ENCODE measurements around the gene DISC1.
A peak's percentile ranks its signal among the peaks of the same experiment; 100 is the strongest.

DISC1 gene

DNA sequence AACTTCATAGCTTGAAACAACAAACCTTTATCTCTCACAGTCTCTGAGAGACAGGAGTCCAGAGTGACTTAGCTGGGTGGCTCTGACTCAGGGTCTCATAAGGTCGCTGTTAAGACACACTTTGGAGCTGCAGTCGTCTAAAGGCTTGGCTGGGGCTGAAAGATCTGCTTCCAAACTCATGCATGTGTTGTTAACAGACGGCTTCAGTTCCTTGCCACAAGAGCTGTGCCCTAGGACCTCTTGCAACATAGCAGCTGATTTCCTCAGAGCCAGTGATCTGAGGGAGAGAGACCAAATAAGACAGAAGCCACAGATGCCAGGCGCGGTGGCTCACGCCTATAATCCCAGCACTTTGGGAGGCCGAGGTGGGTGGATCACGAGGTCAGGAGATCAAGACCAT is 176.8 kb downstream of the DISC1 start:
- peak; percentile 74 to 86 for DNase-seq (ENCODE audit: low read depth in 2 of 2)
- TF ChIP-seq, protein P1, sequence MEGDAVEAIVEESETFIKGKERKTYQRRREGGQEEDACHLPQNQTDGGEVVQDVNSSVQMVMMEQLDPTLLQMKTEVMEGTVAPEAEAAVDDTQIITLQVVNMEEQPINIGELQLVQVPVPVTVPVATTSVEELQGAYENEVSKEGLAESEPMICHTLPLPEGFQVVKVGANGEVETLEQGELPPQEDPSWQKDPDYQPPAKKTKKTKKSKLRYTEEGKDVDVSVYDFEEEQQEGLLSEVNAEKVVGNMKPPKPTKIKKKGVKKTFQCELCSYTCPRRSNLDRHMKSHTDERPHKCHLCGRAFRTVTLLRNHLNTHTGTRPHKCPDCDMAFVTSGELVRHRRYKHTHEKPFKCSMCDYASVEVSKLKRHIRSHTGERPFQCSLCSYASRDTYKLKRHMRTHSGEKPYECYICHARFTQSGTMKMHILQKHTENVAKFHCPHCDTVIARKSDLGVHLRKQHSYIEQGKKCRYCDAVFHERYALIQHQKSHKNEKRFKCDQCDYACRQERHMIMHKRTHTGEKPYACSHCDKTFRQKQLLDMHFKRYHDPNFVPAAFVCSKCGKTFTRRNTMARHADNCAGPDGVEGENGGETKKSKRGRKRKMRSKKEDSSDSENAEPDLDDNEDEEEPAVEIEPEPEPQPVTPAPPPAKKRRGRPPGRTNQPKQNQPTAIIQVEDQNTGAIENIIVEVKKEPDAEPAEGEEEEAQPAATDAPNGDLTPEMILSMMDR (IDR thresholded peaks at IDR 0.05; ENCODE audit: low read depth, low read length) = no peak
- no peak overlapping the region for H3K4me3 ChIP-seq (replicated peaks in 1 of 2; ENCODE audit: low read depth in 2 of 2, low read length in 2 of 2)

DNA sequence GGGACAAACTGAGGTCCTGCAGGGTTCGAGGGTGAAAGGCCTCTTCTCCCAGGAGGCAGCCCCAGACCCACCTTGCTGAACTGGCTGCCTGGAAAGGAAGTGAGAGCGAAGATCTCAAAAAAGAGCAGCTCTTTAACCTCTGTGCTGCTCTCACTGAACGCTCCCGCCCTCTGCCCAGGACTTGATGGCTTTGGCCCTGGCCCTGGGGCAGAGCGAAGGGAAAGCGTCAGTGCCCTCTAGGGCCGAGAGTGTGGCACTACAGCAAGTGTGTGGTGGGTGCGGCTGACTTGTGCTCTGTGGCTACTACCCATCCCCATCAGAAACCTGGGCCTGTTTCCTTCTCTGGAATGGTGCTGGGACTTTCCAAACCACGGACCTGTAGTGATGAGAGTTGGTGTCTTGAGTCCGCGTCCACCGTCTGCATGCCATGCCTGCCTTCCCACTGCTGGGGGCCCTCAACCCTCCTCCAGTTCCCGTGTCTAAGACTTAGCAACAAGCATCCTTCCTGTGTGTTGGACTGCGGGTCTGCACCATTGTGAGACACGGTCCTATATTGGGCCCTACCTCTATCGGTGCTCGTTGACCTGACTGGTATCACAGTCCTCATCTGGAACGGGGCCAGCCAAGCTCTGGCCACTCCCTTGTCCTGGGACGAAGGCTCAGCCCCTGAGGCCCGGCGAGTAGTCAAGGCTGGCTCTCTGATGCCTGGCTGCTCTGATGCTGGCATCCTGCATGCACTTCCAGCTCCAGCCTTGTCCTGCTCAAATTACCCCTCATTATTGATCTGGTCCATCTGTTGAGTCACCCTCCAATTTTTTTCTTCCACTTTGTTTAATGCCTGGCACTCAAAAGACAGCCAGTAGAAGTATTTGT is 180.3 kb downstream of the DISC1 start:
- H3K4me3 ChIP-seq (replicated peaks in 1 of 2; ENCODE audit: low read depth in 2 of 2, low read length in 2 of 2) = no peak overlapping the region
- TF ChIP-seq, protein P1 (IDR thresholded peaks at IDR 0.05; ENCODE audit: low read depth, low read length) = peak; percentile 63
- DNase-seq (ENCODE audit: low read depth in 2 of 2) = peak in 1 of 2 donors; percentile 53

DNA sequence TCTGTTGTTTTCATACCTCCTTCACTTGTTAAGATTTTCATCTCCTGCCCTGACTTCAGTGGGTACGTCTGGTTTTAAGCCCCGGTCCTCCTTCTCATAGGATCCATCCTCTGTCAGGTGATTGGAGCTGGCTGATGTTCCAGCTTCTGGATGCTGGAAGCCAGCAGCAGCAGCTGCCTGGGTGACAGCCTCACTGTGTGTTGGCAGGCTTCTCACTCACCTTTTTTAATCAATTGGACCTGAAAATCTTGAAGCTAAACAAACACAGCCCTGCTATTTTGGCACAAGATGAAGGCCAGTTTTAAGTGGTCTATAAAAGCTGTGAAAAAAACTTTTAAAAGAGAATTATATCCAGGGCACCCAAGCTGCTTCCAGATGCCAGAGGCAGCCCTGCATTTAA is 181.0 kb downstream of the DISC1 start:
- peak in 1 of 2 donors; percentile 26 for DNase-seq (ENCODE audit: low read depth in 2 of 2)
- TF ChIP-seq, protein P1 (IDR thresholded peaks at IDR 0.05; ENCODE audit: low read depth, low read length) = no peak
- no peak overlapping the region for H3K4me3 ChIP-seq (replicated peaks in 1 of 2; ENCODE audit: low read depth in 2 of 2, low read length in 2 of 2)

DNA sequence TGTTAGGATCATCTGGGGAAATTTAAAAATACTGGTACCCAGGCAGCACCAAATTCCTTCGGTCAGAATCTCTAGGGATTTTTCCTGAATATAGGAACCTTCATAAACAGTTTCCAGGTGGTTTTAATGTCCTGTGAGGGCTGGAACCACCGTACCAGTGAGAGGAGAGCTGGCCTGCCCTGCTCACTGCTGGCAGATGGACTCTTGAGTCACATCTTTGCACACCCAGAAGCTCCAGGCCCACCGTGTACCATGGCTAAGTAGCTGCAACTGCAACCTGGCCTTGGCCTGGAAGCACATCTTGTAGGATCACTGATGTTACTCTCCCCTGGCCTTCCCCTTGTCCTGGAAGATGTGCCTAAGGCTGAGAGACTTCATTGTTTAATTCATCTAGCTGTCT is 181.5 kb downstream of the DISC1 start:
- H3K4me3 ChIP-seq (replicated peaks in 1 of 2; ENCODE audit: low read depth in 2 of 2, low read length in 2 of 2) = no peak overlapping the region
- TF ChIP-seq, protein P1 (IDR thresholded peaks at IDR 0.05; ENCODE audit: low read depth, low read length) = no peak
- no peak for DNase-seq (ENCODE audit: low read depth in 2 of 2)

DNA sequence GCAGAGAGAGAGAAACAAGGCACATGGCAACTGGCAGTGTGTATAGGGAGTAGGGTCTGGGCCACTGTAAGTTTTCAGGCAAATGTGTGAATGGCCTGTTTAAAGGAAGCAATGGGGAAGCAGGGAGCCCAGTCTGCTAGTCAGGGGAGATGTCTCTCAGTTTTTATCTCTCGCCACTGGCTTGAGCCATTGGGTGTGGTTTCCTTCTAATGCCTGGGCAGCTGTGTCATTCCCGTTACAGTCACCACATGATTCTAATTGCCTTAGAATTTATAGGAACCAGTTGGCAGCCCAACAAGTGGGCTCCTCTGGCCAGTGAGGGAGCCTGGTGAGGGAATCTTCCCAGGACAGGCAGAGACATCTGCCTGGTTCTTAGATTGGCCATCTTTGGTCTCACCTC is 182.4 kb downstream of the DISC1 start:
- DNase-seq (ENCODE audit: low read depth in 2 of 2) = peak; percentile 71 to 77
- no peak overlapping the region for H3K4me3 ChIP-seq (replicated peaks in 1 of 2; ENCODE audit: low read depth in 2 of 2, low read length in 2 of 2)
- TF ChIP-seq, protein P1 (IDR thresholded peaks at IDR 0.05; ENCODE audit: low read depth, low read length) = no peak

DNA sequence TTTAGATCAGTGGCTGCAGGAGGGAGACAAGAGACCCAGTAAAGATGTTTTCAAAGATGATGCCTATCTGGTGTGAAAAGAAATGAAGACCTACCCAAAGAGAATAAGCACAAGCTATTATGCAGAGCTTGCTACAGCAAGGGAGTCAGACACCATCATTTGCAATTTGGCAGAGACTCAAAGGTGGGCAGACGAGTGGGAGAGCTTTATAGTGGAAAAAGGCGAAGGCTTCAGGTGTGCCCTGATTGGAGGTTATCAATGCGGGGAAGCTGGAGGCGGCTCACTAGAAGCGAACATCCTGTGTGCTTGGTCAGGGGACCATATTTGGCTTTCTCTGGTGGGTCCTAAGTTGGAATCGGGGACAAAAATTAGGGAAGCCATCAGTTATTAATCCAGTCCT is 183.8 kb downstream of the DISC1 start:
- no peak overlapping the region for H3K4me3 ChIP-seq (replicated peaks in 1 of 2; ENCODE audit: low read depth in 2 of 2, low read length in 2 of 2)
- DNase-seq (ENCODE audit: low read depth in 2 of 2) = no peak
- TF ChIP-seq, protein P1 (IDR thresholded peaks at IDR 0.05; ENCODE audit: low read depth, low read length) = no peak

Data from cardiac fibroblast (primary cell).